HG03469 (cell line): ENCODE data around the gene SLC5A12.
A peak's percentile ranks its signal among the peaks of the same experiment; 100 is the strongest.

Source experiments
- ATAC-seq: cut with Tn5 transposase; IDR thresholded peaks from one replicate; pipeline ENCODE4 v1.9.1; 2021; ENCODE audit warnings: mild to moderate bottlenecking, moderate library complexity, moderate number of reproducible peaks; ENCODE audit not compliant: unreplicated experiment

Gene SLC5A12

GRCh38 chr11:26721948-26722475, at the start of gene SLC5A12:
Gene SLC5A12, minus strand, starts transcription at chr11:26722060. Its CDS starts 346 bp downstream, at chr11:26721714.
- ATAC-seq, result no peak

- ATAC-seq, result no peak
These were observed 47.2 kb upstream of the SLC5A12 start for GRCh38 chr11:26769027-26769426.

- ATAC-seq, result no peak
These were observed 45.2 kb upstream of the SLC5A12 start for GRCh38 chr11:26767060-26767459.

DNA sequence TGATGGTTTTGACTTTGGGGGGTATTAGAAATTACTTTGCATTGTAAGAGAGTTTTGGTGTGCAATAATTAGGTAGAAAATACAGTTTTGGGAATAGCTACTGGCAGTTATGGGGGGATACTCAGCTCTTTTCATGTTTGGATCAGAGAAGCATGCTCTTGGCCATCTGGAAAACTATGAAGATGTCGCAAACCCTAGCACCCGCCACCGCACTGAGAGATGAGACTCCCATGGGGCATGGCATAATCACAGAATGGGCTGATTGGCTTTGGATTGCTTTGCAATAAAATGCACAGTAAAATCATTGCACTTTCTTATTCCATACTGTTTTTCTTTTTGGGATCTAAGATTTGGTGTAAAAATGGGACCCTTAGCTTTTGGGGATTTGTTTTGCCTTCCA, 43.5 kb upstream of the SLC5A12 start:
- ATAC-seq, result no peak

DNA sequence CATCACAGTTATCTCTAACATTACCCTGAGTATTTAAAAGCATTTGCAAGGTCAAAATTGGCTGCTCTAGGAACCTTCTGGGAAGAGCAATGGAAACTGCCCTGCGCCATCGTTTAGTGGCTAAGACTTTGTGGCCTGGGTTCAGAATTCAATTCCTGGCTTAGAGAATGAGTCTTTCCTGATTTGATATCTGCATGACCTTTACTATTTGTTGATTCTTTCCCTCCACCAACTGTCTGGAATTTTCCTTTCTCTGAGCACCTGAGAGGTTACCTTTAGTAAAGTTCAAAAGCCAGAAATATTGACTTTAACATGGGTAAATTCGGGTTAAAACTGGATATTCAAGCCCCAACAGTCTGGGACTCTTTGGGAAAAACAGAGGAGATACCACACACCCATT, 43.0 kb upstream of the SLC5A12 start:
- ATAC-seq, result no peak

- no peak for ATAC-seq
These were observed 42.5 kb upstream of the SLC5A12 start for GRCh38 chr11:26764315-26764714.

DNA sequence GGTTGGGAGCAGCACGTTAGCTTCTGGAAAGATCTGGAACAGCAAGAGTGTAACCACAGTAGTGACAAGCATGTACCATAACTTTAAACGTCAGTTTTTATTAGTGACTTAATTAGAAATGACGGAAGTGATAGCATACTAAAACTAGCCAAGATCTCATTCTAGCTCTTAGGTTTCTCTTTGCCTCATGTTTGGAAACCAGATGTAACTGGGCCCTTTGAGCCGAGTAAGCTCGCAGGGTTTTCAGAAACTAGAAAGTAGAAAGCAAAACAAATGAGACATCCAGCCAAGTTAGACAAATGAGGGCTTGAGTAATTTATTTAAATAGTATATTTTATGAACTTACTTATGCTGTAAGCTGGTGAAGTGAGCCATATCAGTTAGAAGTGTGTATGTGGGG, 40.2 kb upstream of the SLC5A12 start:
- ATAC-seq, result no peak

DNA sequence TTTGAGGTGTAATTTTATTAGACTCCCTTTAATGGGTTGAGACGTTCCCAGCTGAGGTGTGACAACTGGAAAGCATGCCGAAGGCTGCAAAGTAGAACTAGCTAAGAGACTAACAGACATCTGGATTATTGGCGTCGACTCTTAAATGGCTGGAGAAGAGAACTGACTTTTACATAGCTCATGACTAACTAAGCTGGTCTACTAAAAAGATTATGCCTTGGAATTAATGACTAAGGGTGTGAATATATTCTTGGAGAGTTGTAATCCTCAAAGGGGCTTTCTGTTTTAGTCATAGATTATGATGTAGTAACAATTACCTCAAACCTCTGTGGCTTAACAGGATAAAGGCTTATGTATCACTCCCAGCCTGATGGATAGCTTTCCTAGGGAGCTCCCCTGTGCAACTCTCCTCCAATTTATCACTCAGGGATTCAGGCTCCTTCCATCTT, 39.5 kb upstream of the SLC5A12 start:
- ATAC-seq, result no peak

GRCh38 chr11:26757995-26758394, 36.1 kb upstream of the SLC5A12 start:
- ATAC-seq, result no peak

GRCh38 chr11:26755762-26756161, 33.9 kb upstream of the SLC5A12 start:
- no peak for ATAC-seq

DNA sequence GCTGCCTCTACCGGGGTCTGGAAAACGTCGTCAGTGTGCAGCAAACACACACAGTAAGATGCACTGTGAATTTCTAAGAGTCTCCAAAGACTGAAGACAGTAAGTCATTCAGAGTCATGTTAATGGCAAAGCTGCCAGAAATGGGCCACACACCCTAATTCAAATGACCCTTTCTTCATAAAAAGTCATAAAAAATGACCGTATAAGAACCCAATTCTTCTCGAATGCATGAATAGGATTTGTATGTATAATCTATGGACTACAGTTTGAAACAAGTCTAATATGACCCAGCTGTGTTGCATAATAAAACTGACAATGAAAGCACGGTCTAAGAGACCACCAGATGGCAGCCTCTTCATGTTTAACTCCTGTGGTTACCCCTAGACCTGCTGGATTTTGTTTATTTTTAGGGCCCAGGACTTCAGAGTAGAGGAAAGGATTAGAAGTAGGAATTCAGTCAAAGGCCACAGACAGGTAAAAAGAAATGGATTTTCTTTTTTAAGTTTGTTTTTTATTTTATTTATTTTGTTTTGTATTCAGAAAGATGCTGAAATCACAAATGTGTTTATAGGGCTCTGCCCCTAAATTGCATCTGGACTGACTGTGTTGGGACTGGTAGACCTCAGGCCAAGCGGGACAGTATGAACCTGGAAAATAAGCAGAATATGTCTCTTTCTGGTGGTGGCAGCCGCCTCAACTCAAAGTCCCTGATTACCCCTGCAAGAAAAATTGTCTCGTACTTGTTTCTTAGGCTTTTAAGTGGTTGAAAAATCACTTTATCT, 32.1 kb upstream of the SLC5A12 start:
- ATAC-seq, result peak; percentile 76

DNA sequence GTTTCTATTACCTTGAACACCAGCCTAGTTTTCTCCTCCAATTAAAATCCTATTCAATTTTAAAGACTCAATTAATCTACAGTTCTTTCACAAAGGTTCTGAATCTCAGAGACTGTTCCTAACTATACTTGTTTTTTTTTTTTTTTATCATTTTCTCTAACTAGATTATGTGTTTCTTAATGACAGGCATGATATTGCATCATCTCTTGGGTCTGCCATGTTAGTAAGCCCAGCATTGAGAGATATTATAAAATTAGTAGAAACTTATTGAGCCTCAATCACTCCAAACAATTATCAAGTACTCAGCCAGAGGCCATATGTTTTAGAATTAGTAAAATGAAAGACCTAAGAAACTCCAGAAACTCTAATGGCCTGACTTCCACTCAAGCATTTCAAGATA, 28.1 kb upstream of the SLC5A12 start:
- ATAC-seq, result no peak

DNA sequence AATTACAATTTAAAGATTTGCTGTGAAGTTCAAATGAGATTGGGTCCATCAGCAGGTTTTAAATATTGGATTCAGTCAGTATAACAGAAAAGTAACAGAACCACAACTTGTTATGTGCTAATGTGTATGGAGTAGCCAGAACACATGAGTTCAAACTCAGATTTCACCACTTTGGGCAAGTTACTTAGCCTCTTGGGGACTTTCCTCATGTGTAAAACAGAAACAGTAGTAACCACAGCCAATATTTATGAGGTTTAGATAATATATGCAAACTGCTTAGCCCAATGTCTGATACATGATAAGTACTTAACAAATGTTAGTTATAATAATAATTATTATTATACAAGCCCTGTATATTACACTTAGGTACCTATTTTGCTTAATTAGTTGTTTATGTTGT, 21.8 kb upstream of the SLC5A12 start:
- ATAC-seq, result peak; percentile 85

DNA sequence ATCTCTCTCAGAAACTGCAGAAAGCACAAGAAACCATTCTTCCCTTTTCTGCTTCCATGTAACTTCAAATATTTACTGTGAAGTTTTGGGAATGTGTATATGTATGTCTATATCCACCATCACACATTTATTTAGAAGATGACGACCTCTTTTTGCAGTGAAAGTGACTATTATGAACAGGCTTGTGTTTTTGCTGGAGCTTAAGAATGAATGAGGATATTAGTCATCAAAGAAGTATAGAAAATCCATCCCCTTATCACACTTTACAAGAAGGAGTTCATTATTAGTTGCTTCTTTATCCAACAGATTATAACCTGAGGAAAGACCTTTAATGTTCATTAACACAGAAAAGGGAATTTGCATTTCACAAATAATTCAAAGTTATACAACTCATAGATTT, 21.1 kb upstream of the SLC5A12 start:
- ATAC-seq, result no peak

GRCh38 chr11:26741036-26741435, 19.2 kb upstream of the SLC5A12 start:
- no peak for ATAC-seq

GRCh38 chr11:26739366-26740073, 17.7 kb upstream of the SLC5A12 start:
- no peak for ATAC-seq

DNA sequence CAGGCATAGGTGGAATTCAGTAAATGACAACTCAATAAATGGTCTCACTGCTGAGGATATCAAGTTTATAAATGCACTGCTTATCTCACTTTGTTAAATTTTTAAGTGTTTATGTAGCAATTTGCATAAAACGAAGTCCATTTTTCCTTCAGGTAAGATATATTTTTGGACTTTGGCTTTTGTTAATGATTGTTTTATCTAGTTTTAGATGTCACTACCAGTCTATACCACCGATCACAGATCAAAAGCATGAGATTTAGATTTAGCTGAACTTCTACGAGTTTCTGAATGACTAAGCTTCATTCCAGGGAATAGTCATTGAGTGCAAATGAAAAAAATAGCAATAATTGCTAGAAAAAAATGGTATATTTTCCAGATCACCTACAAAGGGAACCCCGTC, 12.8 kb upstream of the SLC5A12 start:
- no peak for ATAC-seq

- no peak for ATAC-seq
These were observed 9.2 kb upstream of the SLC5A12 start for GRCh38 chr11:26731084-26731456.

GRCh38 chr11:26730414-26731083, 8.7 kb upstream of the SLC5A12 start:
- no peak for ATAC-seq

- ATAC-seq, result no peak
These were observed 7.4 kb upstream of the SLC5A12 start for GRCh38 chr11:26729284-26729683.

GRCh38 chr11:26726960-26727359, 5.1 kb upstream of the SLC5A12 start:
- no peak for ATAC-seq

- ATAC-seq, result no peak
These were observed 1.9 kb downstream of the SLC5A12 start for GRCh38 chr11:26719998-26720397.
